Measurements from ENCODE around the gene LMTK3. TPM values are rescaled to one million over a fixed set of nuclear protein-coding genes. Genes with fewer than 3 reads are reported as not detected.

Gene LMTK3
- total RNA-seq, 1 donor = not detected

DNA sequence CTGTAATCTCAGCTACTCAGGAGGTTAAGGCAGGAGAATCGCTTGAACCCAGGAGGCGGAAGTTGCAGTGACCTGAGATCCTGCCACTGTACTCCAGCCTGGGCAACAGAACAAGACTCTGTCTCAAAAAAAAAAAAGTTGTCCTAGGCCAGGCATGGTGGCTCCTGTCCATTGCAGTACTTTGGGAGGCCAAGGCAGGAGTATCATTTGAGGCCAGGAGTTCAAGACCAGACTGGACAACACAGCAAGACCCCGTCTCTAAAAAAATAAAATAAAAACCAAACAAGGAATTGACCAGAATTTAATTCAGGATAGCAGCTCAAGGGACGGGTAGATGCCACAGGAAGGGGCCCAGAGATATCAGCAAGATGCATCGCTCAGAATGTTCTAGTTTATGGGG, 45.2 kb upstream of the LMTK3 start:
- TF ChIP-seq, protein P1, sequence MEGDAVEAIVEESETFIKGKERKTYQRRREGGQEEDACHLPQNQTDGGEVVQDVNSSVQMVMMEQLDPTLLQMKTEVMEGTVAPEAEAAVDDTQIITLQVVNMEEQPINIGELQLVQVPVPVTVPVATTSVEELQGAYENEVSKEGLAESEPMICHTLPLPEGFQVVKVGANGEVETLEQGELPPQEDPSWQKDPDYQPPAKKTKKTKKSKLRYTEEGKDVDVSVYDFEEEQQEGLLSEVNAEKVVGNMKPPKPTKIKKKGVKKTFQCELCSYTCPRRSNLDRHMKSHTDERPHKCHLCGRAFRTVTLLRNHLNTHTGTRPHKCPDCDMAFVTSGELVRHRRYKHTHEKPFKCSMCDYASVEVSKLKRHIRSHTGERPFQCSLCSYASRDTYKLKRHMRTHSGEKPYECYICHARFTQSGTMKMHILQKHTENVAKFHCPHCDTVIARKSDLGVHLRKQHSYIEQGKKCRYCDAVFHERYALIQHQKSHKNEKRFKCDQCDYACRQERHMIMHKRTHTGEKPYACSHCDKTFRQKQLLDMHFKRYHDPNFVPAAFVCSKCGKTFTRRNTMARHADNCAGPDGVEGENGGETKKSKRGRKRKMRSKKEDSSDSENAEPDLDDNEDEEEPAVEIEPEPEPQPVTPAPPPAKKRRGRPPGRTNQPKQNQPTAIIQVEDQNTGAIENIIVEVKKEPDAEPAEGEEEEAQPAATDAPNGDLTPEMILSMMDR (IDR thresholded peaks at IDR 0.05; ENCODE audit: extremely low read depth, low read depth, low read length) = no peak
- Histone ChIP-seq H3K27me3 (ENCODE audit: insufficient read depth, low read length) (no peaks in the 10 kb centered on the region), H3K9me3 (ENCODE audit: low read depth, low read length) (no peaks in the 10 kb centered on the region), H3K4me1 (ENCODE audit: insufficient read depth, low read length) (peaks cover 10% of the 10 kb centered on the region), H3K4me2 (ENCODE audit: insufficient read depth, low read length) (no peak overlapping the region), H2AFZ (ENCODE audit: low read length) (no peak overlapping the region), H3K79me2 (ENCODE audit: insufficient read depth, low read length) (no peaks in the 10 kb centered on the region), H4K20me1 (ENCODE audit: insufficient read depth, low read length) (no peaks in the 10 kb centered on the region), H3K4me3 (ENCODE audit: insufficient read depth, low read length) (no peak overlapping the region), H3K27ac (ENCODE audit: low read depth, low read length) (no peak overlapping the region), H3K36me3 (ENCODE audit: insufficient read depth, low read length) (no peaks in the 10 kb centered on the region)
- no peak for DNase-seq (ENCODE audit: insufficient read length, low spot score, missing footprints)

DNA sequence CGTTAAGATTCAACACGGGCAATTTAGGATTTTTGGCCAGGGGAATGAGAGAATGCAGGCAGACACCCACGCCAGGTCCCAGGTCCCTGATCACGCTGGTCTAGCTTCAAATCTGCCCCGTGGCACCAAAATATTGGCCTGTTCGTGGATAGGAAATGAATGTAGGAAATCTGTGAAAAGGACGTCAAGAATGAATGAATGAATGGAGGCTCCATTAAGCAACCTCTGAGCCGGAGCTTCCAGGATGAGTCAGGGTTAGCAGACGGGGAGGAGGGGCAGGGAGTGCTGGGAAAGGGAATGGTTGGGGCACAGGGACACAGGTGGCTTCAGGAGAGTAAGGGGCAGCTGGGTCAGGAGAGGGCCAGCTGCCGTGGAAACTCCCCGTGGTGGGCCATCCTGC, 44.5 kb upstream of the LMTK3 start:
- Histone ChIP-seq H4K20me1 (ENCODE audit: insufficient read depth, low read length) (no peaks in the 10 kb centered on the region), H3K79me2 (ENCODE audit: insufficient read depth, low read length) (no peaks in the 10 kb centered on the region), H2AFZ (ENCODE audit: low read length) (peak overlapping the region; percentile 15), H3K4me2 (ENCODE audit: insufficient read depth, low read length) (no peak overlapping the region), H3K27me3 (ENCODE audit: insufficient read depth, low read length) (no peaks in the 10 kb centered on the region), H3K36me3 (ENCODE audit: insufficient read depth, low read length) (no peaks in the 10 kb centered on the region), H3K27ac (ENCODE audit: low read depth, low read length) (no peak overlapping the region), H3K9me3 (ENCODE audit: low read depth, low read length) (no peaks in the 10 kb centered on the region), H3K4me1 (ENCODE audit: insufficient read depth, low read length) (peaks cover 10% of the 10 kb centered on the region), H3K4me3 (ENCODE audit: insufficient read depth, low read length) (no peak overlapping the region)
- TF ChIP-seq, protein P1 (IDR thresholded peaks at IDR 0.05; ENCODE audit: extremely low read depth, low read depth, low read length) = no peak
- DNase-seq (ENCODE audit: insufficient read length, low spot score, missing footprints) = peak; percentile 92

DNA sequence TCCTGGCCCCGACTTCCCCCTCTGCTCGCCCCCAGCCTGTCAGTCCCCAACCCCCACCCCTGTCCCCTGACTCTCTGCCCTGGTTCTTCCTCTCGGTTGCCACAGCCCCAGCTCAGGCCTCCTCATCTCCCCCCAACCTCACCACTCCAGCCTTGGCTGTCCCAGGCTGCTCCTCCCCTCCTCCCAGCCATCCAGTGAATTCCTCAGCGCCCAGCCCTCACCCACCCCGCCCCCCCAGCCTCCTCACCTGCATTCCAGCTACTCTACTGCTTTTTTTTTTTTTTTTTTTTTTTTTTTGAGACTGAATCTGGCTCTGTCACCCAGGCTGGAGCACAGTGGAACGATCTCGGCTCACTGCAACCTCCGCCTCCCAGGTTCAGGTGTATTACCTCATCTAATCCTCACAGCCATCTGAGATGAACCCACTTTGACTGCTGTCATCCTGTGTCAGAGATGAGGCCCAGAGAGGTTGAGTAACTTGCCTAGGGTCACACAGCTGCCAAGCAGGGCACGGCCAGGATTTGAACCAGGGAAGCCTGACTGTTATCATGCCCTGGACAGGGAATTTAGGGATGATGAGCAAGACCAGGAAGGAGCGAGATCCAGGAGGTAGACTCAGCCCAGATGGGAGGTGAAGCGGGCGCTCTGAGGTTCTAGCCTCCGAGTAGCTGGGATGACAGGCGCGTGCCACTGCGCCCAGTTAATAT, 42.9 kb upstream of the LMTK3 start:
- Histone ChIP-seq H3K27ac (ENCODE audit: low read depth, low read length) (no peak overlapping the region), H3K4me2 (ENCODE audit: insufficient read depth, low read length) (no peak overlapping the region), H3K4me1 (ENCODE audit: insufficient read depth, low read length) (peaks cover 10% of the 10 kb centered on the region), H3K36me3 (ENCODE audit: insufficient read depth, low read length) (no peaks in the 10 kb centered on the region), H3K4me3 (ENCODE audit: insufficient read depth, low read length) (no peak overlapping the region), H3K79me2 (ENCODE audit: insufficient read depth, low read length) (no peaks in the 10 kb centered on the region), H2AFZ (ENCODE audit: low read length) (no peak overlapping the region), H4K20me1 (ENCODE audit: insufficient read depth, low read length) (no peaks in the 10 kb centered on the region), H3K9me3 (ENCODE audit: low read depth, low read length) (no peaks in the 10 kb centered on the region), H3K27me3 (ENCODE audit: insufficient read depth, low read length) (peaks cover 3% of the 10 kb centered on the region)
- TF ChIP-seq, protein P1 (IDR thresholded peaks at IDR 0.05; ENCODE audit: extremely low read depth, low read depth, low read length) = no peak
- no peak for DNase-seq (ENCODE audit: insufficient read length, low spot score, missing footprints)

DNA sequence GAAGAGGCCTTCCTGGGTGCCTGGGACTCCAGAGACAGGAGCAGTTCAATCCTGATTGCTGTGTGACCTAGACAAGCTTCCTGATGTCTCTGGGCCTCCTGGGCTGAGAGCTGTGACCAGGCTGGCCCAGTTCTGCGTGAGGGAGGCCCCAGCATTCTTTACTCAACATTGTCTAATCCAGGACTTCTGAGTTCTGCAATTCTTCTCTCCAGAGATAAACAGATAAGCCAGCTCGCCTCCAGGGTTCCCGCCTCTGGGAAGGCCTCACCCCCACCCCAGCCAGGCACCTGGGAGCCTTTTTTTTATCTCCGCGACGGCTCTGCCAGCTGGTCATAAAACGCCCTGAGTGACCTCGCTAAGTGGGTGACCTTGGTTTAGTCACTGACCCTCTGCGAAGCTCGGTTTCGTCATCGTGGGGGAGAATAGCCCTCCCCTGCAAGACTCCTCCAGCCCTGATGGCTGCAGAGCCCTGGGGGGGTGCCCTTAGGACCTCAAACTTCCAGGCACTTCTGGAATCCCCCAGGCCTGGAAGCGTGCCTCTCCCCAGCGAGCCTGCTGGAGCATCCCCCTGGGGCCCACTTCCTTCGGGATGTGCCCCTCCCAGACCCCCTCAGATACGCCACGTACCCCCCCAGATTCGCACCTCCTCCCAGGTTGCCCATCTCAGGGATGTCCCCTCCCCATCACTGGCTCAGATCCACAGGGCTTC, 42.2 kb upstream of the LMTK3 start:
- DNase-seq (ENCODE audit: insufficient read length, low spot score, missing footprints) = peak; percentile 95

More for the DNA sequence above, 42.2 kb upstream of the LMTK3 start:
- Histone ChIP-seq H3K27me3 (ENCODE audit: insufficient read depth, low read length) (peaks cover 7% of the 10 kb centered on the region), H2AFZ (ENCODE audit: low read length) (no peak overlapping the region), H4K20me1 (ENCODE audit: insufficient read depth, low read length) (no peaks in the 10 kb centered on the region), H3K36me3 (ENCODE audit: insufficient read depth, low read length) (no peaks in the 10 kb centered on the region), H3K9me3 (ENCODE audit: low read depth, low read length) (no peaks in the 10 kb centered on the region), H3K4me1 (ENCODE audit: insufficient read depth, low read length) (peaks cover 10% of the 10 kb centered on the region), H3K4me3 (ENCODE audit: insufficient read depth, low read length) (no peak overlapping the region), H3K79me2 (ENCODE audit: insufficient read depth, low read length) (no peaks in the 10 kb centered on the region), H3K27ac (ENCODE audit: low read depth, low read length) (no peak overlapping the region), H3K4me2 (ENCODE audit: insufficient read depth, low read length) (peak overlapping the region; percentile 36)
- TF ChIP-seq, protein P1 (IDR thresholded peaks at IDR 0.05; ENCODE audit: extremely low read depth, low read depth, low read length) = no peak
